A549 (cell line): ENCODE measurements around the gene PPBP.

Experiments used
- CBX8 ChIP-seq: fragments of 200-600 bp; sonication (generic); IDR thresholded peaks from 2 replicates; pipeline ENCODE4 v1.6.1; 2016
- CTCF ChIP-seq: fragments of >200 bp; sonication (Bioruptor Twin); formaldehyde crosslinking; IDR thresholded peaks from 3 replicates; pipeline ENCODE4 v1.5.1; 2016
- EHF ChIP-seq: fragments of 250-450 bp; sonication (Bioruptor Pico); IDR thresholded peaks from 2 replicates; pipeline ENCODE4 v1.5.0; 2020; ENCODE audit warnings: mild to moderate bottlenecking
- EP300 ChIP-seq, 2 experiments: fragments of >200 bp; sonication (Bioruptor Twin); formaldehyde crosslinking; IDR thresholded peaks; 2 replicates in 1 of 2; 3 replicates in 1 of 2; pipeline ENCODE4 v1.6.1; 2016 to 2017
- HOXB5 ChIP-seq: fragments of 250-450 bp; sonication (Bioruptor Pico); IDR thresholded peaks from 2 replicates; pipeline ENCODE4 v1.5.0; 2020; ENCODE audit warnings: mild to moderate bottlenecking, moderate library complexity
- MAZ ChIP-seq: fragments of 150-350 bp; IDR thresholded peaks from 2 replicates; pipeline ENCODE4 v1.6.1; 2014; ENCODE audit warnings: antibody characterized with exemption, low read depth, low read length, borderline replicate concordance
- POLR2A ChIP-seq: IDR thresholded peaks from 2 replicates; pipeline ENCODE4 v1.6.1; 2012; ENCODE audit warnings: mild to moderate bottlenecking, low read length
- RCOR1 ChIP-seq: fragments of 150-350 bp; IDR thresholded peaks from 2 replicates; pipeline ENCODE4 v1.6.1; 2014; ENCODE audit warnings: antibody characterized with exemption, low read length, low read depth
- REST ChIP-seq: fragments of 200-600 bp; sonication (generic); IDR thresholded peaks from 2 replicates; pipeline ENCODE4 v1.6.1; 2016; ENCODE audit warnings: antibody characterized with exemption, mild to moderate bottlenecking, moderate library complexity
- RFX5 ChIP-seq: fragments of 450-650 bp; IDR thresholded peaks from 2 replicates; pipeline ENCODE4 v1.7.1; 2014; ENCODE audit warnings: antibody characterized with exemption, mild to moderate bottlenecking, moderate library complexity
- ZFP36 ChIP-seq: fragments of 450-650 bp; IDR thresholded peaks from 2 replicates; pipeline ENCODE4 v1.6.1; 2014; ENCODE audit warnings: borderline replicate concordance; ENCODE audit not compliant: partially characterized antibody

DNA sequence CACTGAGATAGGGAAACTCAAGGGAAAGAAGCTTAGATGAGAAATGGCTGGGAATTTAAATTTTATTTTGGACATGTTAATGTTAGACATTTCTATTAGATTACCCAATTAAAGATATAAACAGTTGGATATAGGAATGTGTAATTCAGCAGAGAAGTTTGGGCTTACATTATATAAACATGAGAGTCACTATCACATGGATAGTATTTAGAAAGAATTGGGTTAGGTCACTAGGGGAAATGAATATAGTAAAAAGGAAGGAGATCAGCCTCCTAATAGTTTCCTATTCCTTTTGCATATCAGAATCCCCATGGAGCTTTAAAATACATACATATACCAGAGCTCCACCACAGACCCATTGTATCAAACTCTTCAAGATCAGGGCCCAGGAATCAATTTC, 30.1 kb upstream of the PPBP start:
- no peak for TF ChIP-seq CTCF
- no peak for TF ChIP-seq ZFP36
- no peak for TF ChIP-seq EP300 (IDR thresholded peaks at IDR 0.05)
- TF ChIP-seq RCOR1 = no peak
- TF ChIP-seq RFX5 = no peak
- TF ChIP-seq POLR2A = no peak
- no peak for TF ChIP-seq CBX8
- TF ChIP-seq EHF = no peak
- TF ChIP-seq MAZ = no peak
- no peak for TF ChIP-seq HOXB5 (CRISPR knock-in tag)
- no peak for TF ChIP-seq REST
